OCI-LY1 (cell line): Measurements from ENCODE around the gene LRRC55.

Source experiments
- H2AFZ ChIP-seq: fragments of 200-600 bp; sonication (generic), shearing (Covaris generic); 2 replicates; pipeline ENCODE4 v1.6.0; 2014; ENCODE audit warnings: antibody characterized with exemption, mild to moderate bottlenecking, low read length
- H3F3A ChIP-seq: fragments of 200-600 bp; sonication (generic), shearing (Covaris generic); 2 replicates; pipeline ENCODE4 v1.6.0; 2014; ENCODE audit warnings: mild to moderate bottlenecking, antibody characterized with exemption, low read length, moderate library complexity; ENCODE audit not compliant: insufficient read depth
- H3K27ac ChIP-seq: fragments of 200-600 bp; sonication (generic); 2 replicates; pipeline ENCODE4 v1.5.1; 2014; ENCODE audit warnings: low read length, mixed run types, mild to moderate bottlenecking, low read depth; ENCODE audit not compliant: poor library complexity, severe bottlenecking
- H3K27me3 ChIP-seq: fragments of 200-600 bp; sonication (generic); 2 replicates; pipeline ENCODE4 v1.6.0; 2014; ENCODE audit warnings: antibody characterized with exemption, mild to moderate bottlenecking, low read length, moderate library complexity; ENCODE audit not compliant: insufficient read depth
- H3K36me3 ChIP-seq: fragments of 200-600 bp; sonication (generic); 2 replicates; pipeline ENCODE4 v1.6.1; 2014; ENCODE audit warnings: mild to moderate bottlenecking, antibody characterized with exemption, low read length, moderate library complexity, mixed read lengths; ENCODE audit not compliant: insufficient read depth
- H3K4me1 ChIP-seq: fragments of 200-600 bp; sonication (generic); 2 replicates; pipeline ENCODE4 v1.5.1; 2014; ENCODE audit warnings: mild to moderate bottlenecking, low read length, moderate library complexity; ENCODE audit not compliant: insufficient read depth, severe bottlenecking
- H3K4me2 ChIP-seq: fragments of 200-600 bp; sonication (generic), shearing (Covaris generic); 2 replicates; pipeline ENCODE4 v1.6.1; 2014; ENCODE audit warnings: low read length
- H3K4me3 ChIP-seq: fragments of 200-600 bp; sonication (generic); 2 replicates; pipeline ENCODE4 v1.5.1; 2014; ENCODE audit warnings: low read length, low read depth, mild to moderate bottlenecking, mixed read lengths; ENCODE audit not compliant: poor library complexity, severe bottlenecking
- H3K79me2 ChIP-seq: fragments of 200-600 bp; shearing (Covaris generic); 2 replicates; pipeline ENCODE4 v1.6.1; 2016; ENCODE audit warnings: mixed run types, low read length, mixed read lengths; ENCODE audit not compliant: insufficient read depth
- H3K9ac ChIP-seq: fragments of 200-600 bp; sonication (generic), shearing (Covaris generic); 2 replicates; pipeline ENCODE4 v1.6.1; 2014; ENCODE audit warnings: mild to moderate bottlenecking, low read length, mixed read lengths
- H3K9me2 ChIP-seq: fragments of 200-600 bp; sonication (generic), shearing (Covaris generic); 2 replicates; pipeline ENCODE4 v1.6.1; 2014; ENCODE audit warnings: low read depth, mild to moderate bottlenecking, low read length, mixed read lengths
- H3K9me3 ChIP-seq: fragments of 200-600 bp; shearing (Covaris generic); 2 replicates; pipeline ENCODE4 v1.6.1; 2014; ENCODE audit warnings: low read length, mixed read lengths
- H4K20me1 ChIP-seq: fragments of 200-600 bp; sonication (generic), shearing (Covaris generic); 2 replicates; pipeline ENCODE4 v1.6.0; 2016; ENCODE audit warnings: mild to moderate bottlenecking, low read length; ENCODE audit not compliant: insufficient read depth
- EZH2 ChIP-seq: fragments of 200-600 bp; sonication (generic), shearing (Covaris generic); IDR thresholded peaks from 2 replicates; pipeline ENCODE4 v1.8.0; 2017; ENCODE audit warnings: borderline replicate concordance, mixed run types, mild to moderate bottlenecking, antibody characterized with exemption, low read length, moderate library complexity, mixed read lengths
- TF ChIP-seq, protein P1 (sequence below): fragments of 200-600 bp; sonication (generic), shearing (Covaris generic); IDR thresholded peaks from 2 replicates; pipeline ENCODE4 v1.5.1; 2017; ENCODE audit warnings: mild to moderate bottlenecking, antibody characterized with exemption, low read length, moderate library complexity, mixed read lengths

LRRC55 gene

DNA sequence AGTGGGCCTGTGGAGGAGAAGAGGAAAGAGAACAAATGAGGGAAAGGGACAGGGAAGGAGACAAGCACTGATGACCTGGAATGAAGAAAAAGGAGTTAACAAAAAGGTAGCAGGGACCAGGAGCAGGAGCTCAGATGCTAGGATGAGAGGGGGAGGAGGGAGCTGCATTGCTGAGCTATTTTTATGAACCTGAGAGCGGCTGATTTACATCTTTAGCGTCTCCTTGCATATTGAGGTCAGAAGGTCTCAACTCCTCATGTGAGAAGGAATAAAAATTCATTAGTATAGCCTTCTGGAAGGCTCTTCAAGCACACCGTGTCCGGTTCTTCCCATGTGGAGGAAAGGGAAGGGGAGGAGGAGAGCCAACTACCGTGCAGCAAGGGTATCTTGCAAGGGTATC, 33.1 kb upstream of the LRRC55 start:
- H3K9me2 ChIP-seq, result no peaks in the 10 kb centered on the region
- no peak overlapping the region for H2AFZ ChIP-seq
- no peak overlapping the region for H3K9ac ChIP-seq
- no peak overlapping the region for H3K27ac ChIP-seq
- H3K4me3 ChIP-seq, result no peak overlapping the region
- no peak overlapping the region for H3K4me2 ChIP-seq
- no peaks in the 10 kb centered on the region for H3K36me3 ChIP-seq
- H4K20me1 ChIP-seq, result no peaks in the 10 kb centered on the region
- no peak for TF ChIP-seq EZH2
- TF ChIP-seq, protein P1, sequence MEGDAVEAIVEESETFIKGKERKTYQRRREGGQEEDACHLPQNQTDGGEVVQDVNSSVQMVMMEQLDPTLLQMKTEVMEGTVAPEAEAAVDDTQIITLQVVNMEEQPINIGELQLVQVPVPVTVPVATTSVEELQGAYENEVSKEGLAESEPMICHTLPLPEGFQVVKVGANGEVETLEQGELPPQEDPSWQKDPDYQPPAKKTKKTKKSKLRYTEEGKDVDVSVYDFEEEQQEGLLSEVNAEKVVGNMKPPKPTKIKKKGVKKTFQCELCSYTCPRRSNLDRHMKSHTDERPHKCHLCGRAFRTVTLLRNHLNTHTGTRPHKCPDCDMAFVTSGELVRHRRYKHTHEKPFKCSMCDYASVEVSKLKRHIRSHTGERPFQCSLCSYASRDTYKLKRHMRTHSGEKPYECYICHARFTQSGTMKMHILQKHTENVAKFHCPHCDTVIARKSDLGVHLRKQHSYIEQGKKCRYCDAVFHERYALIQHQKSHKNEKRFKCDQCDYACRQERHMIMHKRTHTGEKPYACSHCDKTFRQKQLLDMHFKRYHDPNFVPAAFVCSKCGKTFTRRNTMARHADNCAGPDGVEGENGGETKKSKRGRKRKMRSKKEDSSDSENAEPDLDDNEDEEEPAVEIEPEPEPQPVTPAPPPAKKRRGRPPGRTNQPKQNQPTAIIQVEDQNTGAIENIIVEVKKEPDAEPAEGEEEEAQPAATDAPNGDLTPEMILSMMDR, result no peak
- no peaks in the 10 kb centered on the region for H3K79me2 ChIP-seq
- H3F3A ChIP-seq, result no peaks in the 10 kb centered on the region
- H3K4me1 ChIP-seq, result no peaks in the 10 kb centered on the region
- no peaks in the 10 kb centered on the region for H3K27me3 ChIP-seq
- no peaks in the 10 kb centered on the region for H3K9me3 ChIP-seq

DNA sequence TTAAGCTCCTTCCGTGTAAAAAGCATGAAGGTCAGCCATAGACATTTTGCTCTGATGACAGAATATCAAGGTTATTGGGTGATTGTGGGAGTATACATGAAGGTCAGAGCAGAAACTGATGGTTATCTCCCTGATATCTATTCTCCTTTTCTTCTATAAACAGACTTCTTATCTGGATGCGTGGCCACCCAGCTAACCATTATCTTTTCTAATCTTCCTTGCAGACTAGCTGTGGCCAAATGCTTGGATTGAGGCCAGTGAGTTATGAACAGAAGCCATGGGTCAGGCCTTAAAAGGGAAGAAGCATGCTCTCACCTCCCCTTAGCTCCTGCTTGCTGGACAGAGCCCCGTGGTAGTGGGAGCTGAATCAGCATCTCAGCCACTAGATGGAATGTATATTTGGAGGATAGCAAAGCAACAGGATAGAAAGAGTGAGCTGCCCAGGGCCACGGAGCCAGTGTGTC, 31.3 kb upstream of the LRRC55 start:
- Histone ChIP-seq H3K79me2 (no peaks in the 10 kb centered on the region), H3K27me3 (no peaks in the 10 kb centered on the region), H3K4me1 (no peaks in the 10 kb centered on the region), H3K9ac (no peak overlapping the region), H3K4me2 (no peak overlapping the region), H3K9me2 (no peaks in the 10 kb centered on the region), H4K20me1 (no peaks in the 10 kb centered on the region), H3F3A (no peaks in the 10 kb centered on the region), H2AFZ (no peak overlapping the region), H3K27ac (no peak overlapping the region), H3K36me3 (no peaks in the 10 kb centered on the region), H3K4me3 (no peak overlapping the region), H3K9me3 (no peaks in the 10 kb centered on the region)
- TF ChIP-seq, protein P1, result no peak
- no peak for TF ChIP-seq EZH2

DNA sequence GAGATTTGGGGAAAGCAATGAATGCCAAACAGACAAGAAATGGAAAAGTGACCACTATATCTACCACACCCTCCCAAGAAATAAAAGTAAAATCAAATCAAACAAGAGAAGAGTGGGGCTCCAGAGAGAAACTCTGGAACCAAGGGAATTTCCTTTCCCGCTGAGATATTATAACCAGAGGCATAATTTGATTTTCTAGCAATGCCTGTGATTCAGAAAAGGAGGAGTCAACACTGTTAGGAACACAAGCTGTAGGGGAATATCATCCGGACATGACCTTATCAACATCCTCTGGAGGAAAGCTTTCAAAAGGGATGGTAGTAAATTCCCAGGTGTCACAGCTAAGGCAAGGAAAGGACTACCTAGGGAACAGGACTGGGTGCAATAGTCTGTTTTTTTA, 29.6 kb upstream of the LRRC55 start:
- Histone ChIP-seq H3K4me1 (no peaks in the 10 kb centered on the region), H3K27me3 (no peaks in the 10 kb centered on the region), H3K27ac (no peak overlapping the region), H3F3A (no peaks in the 10 kb centered on the region), H3K4me3 (no peak overlapping the region), H3K9me3 (no peaks in the 10 kb centered on the region), H3K79me2 (no peaks in the 10 kb centered on the region), H3K9ac (no peak overlapping the region), H3K4me2 (no peak overlapping the region), H4K20me1 (no peaks in the 10 kb centered on the region), H3K36me3 (no peaks in the 10 kb centered on the region), H2AFZ (no peak overlapping the region), H3K9me2 (no peaks in the 10 kb centered on the region)
- TF ChIP-seq EZH2, result no peak
- TF ChIP-seq, protein P1, result no peak
